Neural progenitor cell (in vitro differentiated cells): Measurements from ENCODE around the gene GNG7. TPM values are rescaled to one million over a fixed set of nuclear protein-coding genes. Genes with fewer than 3 reads are reported as not detected.
A peak's percentile ranks its signal among the peaks of the same experiment; 100 is the strongest.

Experiments used
- DNase-seq: peaks from one replicate; pipeline ENCODE4 v3.0.0-alpha.2; 2016; ENCODE audit warnings: low spot score
- H2AFZ ChIP-seq: fragments of 200-600 bp; sonication (generic); replicated peaks from 2 replicates; pipeline ENCODE4 v1.6.1; 2016; ENCODE audit warnings: antibody characterized with exemption
- H3F3A ChIP-seq: fragments of 200-600 bp; sonication (generic); 2 replicates; pipeline ENCODE4 v1.6.1; 2016; ENCODE audit warnings: antibody characterized with exemption, low read depth
- H3K27ac ChIP-seq: fragments of 200-600 bp; sonication (generic); 2 replicates; pipeline ENCODE4 v1.5.1; 2016; ENCODE audit warnings: mild to moderate bottlenecking
- H3K27me3 ChIP-seq: fragments of 200-600 bp; sonication (generic); 2 replicates; pipeline ENCODE4 v1.6.1; 2016; ENCODE audit warnings: mild to moderate bottlenecking, moderate library complexity
- H3K36me3 ChIP-seq: fragments of 200-600 bp; sonication (generic); 2 replicates; pipeline ENCODE4 v1.5.1; 2016
- H3K4me1 ChIP-seq: fragments of 200-600 bp; sonication (generic); 2 replicates; pipeline ENCODE4 v1.6.1; 2016; ENCODE audit warnings: mixed run types
- H3K4me2 ChIP-seq: fragments of 200-600 bp; sonication (generic); 2 replicates; pipeline ENCODE4 v1.6.1; 2016
- H3K4me3 ChIP-seq: fragments of 200-600 bp; sonication (generic); 2 replicates; pipeline ENCODE4 v1.5.1; 2016
- H3K79me2 ChIP-seq: fragments of 200-600 bp; sonication (generic); 2 replicates; pipeline ENCODE4 v1.6.1; 2016; ENCODE audit warnings: low read depth
- H3K9ac ChIP-seq: fragments of 200-600 bp; sonication (generic); 2 replicates; pipeline ENCODE4 v1.6.1; 2016
- H3K9me3 ChIP-seq: fragments of 200-600 bp; sonication (generic); 2 replicates; pipeline ENCODE4 v1.5.1; 2016; ENCODE audit warnings: low read depth
- H4K20me1 ChIP-seq: fragments of 200-600 bp; sonication (generic); 2 replicates; pipeline ENCODE4 v1.6.1; 2016; ENCODE audit warnings: low read depth
- H3K27ac Mint-ChIP-seq: 3 replicates; pipeline ENCODE4 v1.8.0; 2021; ENCODE audit warnings: mixed read lengths
- H3K27me3 Mint-ChIP-seq: 2 replicates; pipeline ENCODE4 v1.8.0; 2022; ENCODE audit warnings: low read depth, mild to moderate bottlenecking, inconsistent platforms, moderate library complexity, mixed read lengths; ENCODE audit not compliant: insufficient read depth
- H3K36me3 Mint-ChIP-seq: 3 replicates; pipeline ENCODE4 v1.8.0; 2021; ENCODE audit warnings: mixed read lengths
- H3K4me1 Mint-ChIP-seq: 3 replicates; pipeline ENCODE4 v1.8.0; 2021; ENCODE audit warnings: mixed read lengths
- H3K4me3 Mint-ChIP-seq: 3 replicates; pipeline ENCODE4 v1.8.0; 2021; ENCODE audit warnings: mild to moderate bottlenecking, moderate library complexity, mixed read lengths
- H3K9me3 Mint-ChIP-seq: 3 replicates; pipeline ENCODE4 v1.8.0; 2020; ENCODE audit warnings: mixed read lengths
- EZH2 ChIP-seq: fragments of 200-600 bp; sonication (generic); IDR thresholded peaks from 2 replicates; pipeline ENCODE4 v1.6.1; 2017; ENCODE audit warnings: antibody characterized with exemption, mild to moderate bottlenecking, moderate library complexity
- EZH2phosphoT487 ChIP-seq: fragments of 200-600 bp; sonication (generic); IDR thresholded peaks from 2 replicates; pipeline ENCODE4 v1.6.1; 2017; ENCODE audit warnings: antibody characterized with exemption
- total RNA-seq: library from RNA; depleted of rRNA; stranded (reverse); fragments of >200 nt; gene quantifications from 2 replicates; pipeline ENCODE4 v1.2.3, GENCODE V29; 2015; ENCODE audit warnings: low replicate concordance
- TF ChIP-seq, protein P1 (sequence below): fragments of 200-600 bp; sonication (generic); IDR thresholded peaks from 2 replicates; pipeline ENCODE4 v1.5.1; 2017; ENCODE audit warnings: antibody characterized with exemption, mild to moderate bottlenecking

GNG7 gene
- total RNA-seq, 1 donor from 2014 or later, result 7.0 TPM

DNA sequence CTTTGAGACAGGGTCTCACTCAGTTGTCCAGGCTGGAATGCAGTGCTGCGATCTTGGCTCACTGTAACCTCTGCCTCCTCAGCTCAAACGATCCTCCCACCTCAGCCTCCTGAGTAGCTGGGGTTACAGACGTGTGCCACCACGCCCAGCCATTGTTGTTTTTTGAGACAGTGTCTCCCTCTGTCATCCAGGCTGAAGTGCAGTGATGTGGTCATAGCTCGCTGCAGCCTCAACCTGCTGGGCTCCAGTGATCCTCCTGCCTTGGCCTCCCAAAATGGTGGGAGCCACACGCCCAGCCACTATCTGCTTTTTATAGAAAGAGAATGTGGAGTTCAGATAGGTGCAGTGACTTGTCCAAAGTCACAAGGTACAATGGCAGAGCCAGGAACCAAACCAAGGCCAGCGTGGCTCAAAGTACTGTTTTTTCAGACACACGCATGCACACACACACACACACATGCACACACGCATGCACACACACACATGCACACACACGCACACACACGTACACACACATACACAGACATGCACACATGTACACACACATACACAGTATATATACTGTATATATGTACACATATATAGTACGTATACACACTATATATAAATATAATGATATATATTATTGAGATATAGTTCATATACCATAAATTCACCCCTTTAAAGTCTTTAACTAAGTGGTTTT is 220.0 kb downstream of the GNG7 start:
- peaks cover 46% of the 10 kb centered on the region for H3K27me3 Mint-ChIP-seq
- Histone ChIP-seq H3K27ac (no peak overlapping the region), H3K79me2 (no peaks in the 10 kb centered on the region), H3K27me3 (peaks cover 42% of the 10 kb centered on the region), H3K4me3 (no peak overlapping the region), H3K36me3 (no peaks in the 10 kb centered on the region), H4K20me1 (peaks cover 15% of the 10 kb centered on the region), H3K9me3 (no peaks in the 10 kb centered on the region), H3F3A (peaks cover 13% of the 10 kb centered on the region), H3K9ac (no peak overlapping the region), H3K4me1 (peaks cover 13% of the 10 kb centered on the region), H2AFZ (no peak overlapping the region), H3K4me2 (no peak overlapping the region)
- no peak overlapping the region for H3K4me3 Mint-ChIP-seq
- no peaks in the 10 kb centered on the region for H3K36me3 Mint-ChIP-seq
- DNase-seq, result no peak
- H3K4me1 Mint-ChIP-seq, result peaks cover 10% of the 10 kb centered on the region
- peaks cover 2% of the 10 kb centered on the region for H3K9me3 Mint-ChIP-seq
- no peak overlapping the region for H3K27ac Mint-ChIP-seq
- TF ChIP-seq EZH2, result no peak
- no peak for TF ChIP-seq EZH2phosphoT487
- TF ChIP-seq, protein P1, sequence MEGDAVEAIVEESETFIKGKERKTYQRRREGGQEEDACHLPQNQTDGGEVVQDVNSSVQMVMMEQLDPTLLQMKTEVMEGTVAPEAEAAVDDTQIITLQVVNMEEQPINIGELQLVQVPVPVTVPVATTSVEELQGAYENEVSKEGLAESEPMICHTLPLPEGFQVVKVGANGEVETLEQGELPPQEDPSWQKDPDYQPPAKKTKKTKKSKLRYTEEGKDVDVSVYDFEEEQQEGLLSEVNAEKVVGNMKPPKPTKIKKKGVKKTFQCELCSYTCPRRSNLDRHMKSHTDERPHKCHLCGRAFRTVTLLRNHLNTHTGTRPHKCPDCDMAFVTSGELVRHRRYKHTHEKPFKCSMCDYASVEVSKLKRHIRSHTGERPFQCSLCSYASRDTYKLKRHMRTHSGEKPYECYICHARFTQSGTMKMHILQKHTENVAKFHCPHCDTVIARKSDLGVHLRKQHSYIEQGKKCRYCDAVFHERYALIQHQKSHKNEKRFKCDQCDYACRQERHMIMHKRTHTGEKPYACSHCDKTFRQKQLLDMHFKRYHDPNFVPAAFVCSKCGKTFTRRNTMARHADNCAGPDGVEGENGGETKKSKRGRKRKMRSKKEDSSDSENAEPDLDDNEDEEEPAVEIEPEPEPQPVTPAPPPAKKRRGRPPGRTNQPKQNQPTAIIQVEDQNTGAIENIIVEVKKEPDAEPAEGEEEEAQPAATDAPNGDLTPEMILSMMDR, result no peak

DNA sequence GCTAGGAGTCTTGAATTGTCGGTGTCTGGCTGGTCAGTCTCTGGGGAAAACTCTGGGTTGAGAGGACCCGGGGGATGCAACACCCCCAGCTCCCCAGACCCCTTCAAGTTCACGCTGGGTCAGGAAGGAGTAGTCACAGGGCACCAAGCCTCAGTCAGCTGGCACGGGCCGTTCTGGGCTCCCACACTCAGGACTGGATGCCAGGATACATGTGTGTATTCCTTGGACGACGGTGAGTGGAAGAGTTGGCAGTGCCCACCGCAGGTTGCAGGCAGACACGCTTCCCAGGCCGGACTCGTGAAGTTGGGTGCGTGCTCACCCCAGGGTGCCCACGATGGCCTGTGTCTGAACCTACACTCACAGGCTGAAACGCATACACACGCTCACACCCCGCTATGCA is 221.0 kb downstream of the GNG7 start:
- Histone ChIP-seq H3K27me3 (peaks cover 43% of the 10 kb centered on the region), H3K9ac (no peak overlapping the region), H3K4me3 (no peak overlapping the region), H3K36me3 (no peaks in the 10 kb centered on the region), H3K79me2 (no peaks in the 10 kb centered on the region), H3K27ac (no peak overlapping the region), H3K4me1 (peaks cover 23% of the 10 kb centered on the region), H2AFZ (no peak overlapping the region), H3K9me3 (no peaks in the 10 kb centered on the region), H3F3A (peaks cover 13% of the 10 kb centered on the region), H4K20me1 (peaks cover 25% of the 10 kb centered on the region), H3K4me2 (no peak overlapping the region)
- H3K9me3 Mint-ChIP-seq, result no peaks in the 10 kb centered on the region
- no peaks in the 10 kb centered on the region for H3K36me3 Mint-ChIP-seq
- no peak overlapping the region for H3K27ac Mint-ChIP-seq
- no peak overlapping the region for H3K4me3 Mint-ChIP-seq
- no peak for TF ChIP-seq EZH2
- TF ChIP-seq, protein P1, result no peak
- no peak for TF ChIP-seq EZH2phosphoT487
- H3K4me1 Mint-ChIP-seq, result peaks cover 18% of the 10 kb centered on the region
- H3K27me3 Mint-ChIP-seq, result peaks cover 50% of the 10 kb centered on the region
- no peak for DNase-seq

DNA sequence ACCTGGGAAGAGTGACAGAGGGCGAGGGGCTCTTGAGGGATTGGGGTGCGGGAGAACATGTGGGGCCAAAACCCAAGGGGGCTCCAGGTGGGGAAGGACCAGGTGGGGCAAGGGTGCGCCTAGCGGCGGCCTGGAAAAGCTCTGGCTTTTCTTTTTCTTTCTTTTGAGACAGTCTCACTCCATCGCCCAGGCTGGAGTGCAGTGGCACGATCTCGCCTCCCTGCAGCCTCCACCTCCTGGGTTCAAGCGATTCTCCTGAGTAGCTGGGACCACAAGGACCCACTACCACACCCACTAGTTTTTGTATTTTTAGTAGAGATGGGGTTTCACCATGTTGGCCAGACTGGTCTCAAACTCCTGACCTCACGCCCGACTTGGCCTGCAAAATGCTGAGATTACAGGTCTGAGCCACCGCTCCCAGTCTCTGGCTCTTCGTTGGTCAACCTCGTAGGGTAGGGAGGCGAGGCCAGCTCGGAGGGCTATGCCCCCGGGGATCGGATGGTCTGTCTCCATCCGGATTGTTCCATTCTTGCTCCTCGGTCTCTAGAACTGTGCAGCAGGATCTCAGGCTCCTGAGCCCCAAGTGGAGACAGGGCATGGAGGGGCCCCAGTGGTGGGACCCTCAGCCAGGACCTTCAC is 222.8 kb downstream of the GNG7 start:
- Histone ChIP-seq H3K9me3 (no peaks in the 10 kb centered on the region), H3K9ac (no peak overlapping the region), H3K79me2 (no peaks in the 10 kb centered on the region), H4K20me1 (peaks cover 35% of the 10 kb centered on the region), H3K4me1 (peaks cover 26% of the 10 kb centered on the region), H2AFZ (no peak overlapping the region), H3K27ac (no peak overlapping the region), H3K36me3 (no peaks in the 10 kb centered on the region), H3K4me2 (peak overlapping the region; percentile 69), H3F3A (peaks cover 21% of the 10 kb centered on the region), H3K27me3 (peaks cover 60% of the 10 kb centered on the region), H3K4me3 (peak overlapping the region; percentile 37)
- DNase-seq, result no peak
- H3K9me3 Mint-ChIP-seq, result no peaks in the 10 kb centered on the region
- H3K36me3 Mint-ChIP-seq, result no peaks in the 10 kb centered on the region
- peaks cover 22% of the 10 kb centered on the region for H3K4me1 Mint-ChIP-seq
- no peak for TF ChIP-seq EZH2phosphoT487
- TF ChIP-seq, protein P1, result peak; percentile 43
- H3K27ac Mint-ChIP-seq, result no peak overlapping the region
- peaks cover 48% of the 10 kb centered on the region for H3K27me3 Mint-ChIP-seq
- H3K4me3 Mint-ChIP-seq, result peak overlapping the region; percentile 58
